Kidney capillary endothelial cell (primary cell): ENCODE data around the gene CPA1.

ENCODE experiments used
- DNase-seq: peaks from one replicate; pipeline ENCODE4 v3.0.0-alpha.2; 2018; ENCODE audit warnings: low spot score

Gene CPA1

GRCh38 chr7:130379921-130380860 is at the start of gene CPA1:
Gene CPA1, plus strand, starts transcription at chr7:130380494. Its CDS starts 27 bp downstream, at chr7:130380521.
- DNase-seq: no peak

GRCh38 chr7:130332259-130333053 is 47.8 kb upstream of the CPA1 start:
- DNase-seq: no peak

GRCh38 chr7:130333832-130334231 is 46.5 kb upstream of the CPA1 start:
- no peak for DNase-seq

GRCh38 chr7:130334274-130334673 is 46.0 kb upstream of the CPA1 start:
- DNase-seq: no peak

GRCh38 chr7:130337410-130337971 is 42.8 kb upstream of the CPA1 start:
- no peak for DNase-seq

- DNase-seq: no peak
Measured at GRCh38 chr7:130338233-130338632, 42.1 kb upstream of the CPA1 start.

GRCh38 chr7:130341882-130342281 is 38.4 kb upstream of the CPA1 start:
- DNase-seq: no peak

GRCh38 chr7:130342701-130343380 is 37.5 kb upstream of the CPA1 start:
- no peak for DNase-seq

GRCh38 chr7:130344271-130344866 is 35.9 kb upstream of the CPA1 start, which contains the start of gene CPA5:
Gene CPA5, plus strand, starts transcription at chr7:130344816. Its CDS starts 1,670 bp downstream, at chr7:130346486.
- no peak for DNase-seq

- DNase-seq: no peak
Measured at GRCh38 chr7:130345136-130345535, 35.2 kb upstream of the CPA1 start.

- no peak for DNase-seq
Measured at GRCh38 chr7:130345725-130346124, 34.6 kb upstream of the CPA1 start.

- no peak for DNase-seq
Measured at GRCh38 chr7:130346177-130346905, 34.0 kb upstream of the CPA1 start.

- DNase-seq: no peak
Measured at GRCh38 chr7:130346941-130347340, 33.4 kb upstream of the CPA1 start.

- DNase-seq: no peak
Measured at GRCh38 chr7:130349911-130350782, 30.1 kb upstream of the CPA1 start.

- DNase-seq: no peak
Measured at GRCh38 chr7:130350945-130351790, 29.1 kb upstream of the CPA1 start.

GRCh38 chr7:130351791-130352090 is 28.6 kb upstream of the CPA1 start:
- DNase-seq: no peak

GRCh38 chr7:130352194-130353074 is 27.9 kb upstream of the CPA1 start:
- DNase-seq: no peak

GRCh38 chr7:130353196-130353595 is 27.1 kb upstream of the CPA1 start:
- DNase-seq: no peak
